Neutrophil (primary cell): ENCODE data around the gene BHLHE40.
A peak's percentile ranks its signal among the peaks of the same experiment; 100 is the strongest.

Experiments
- H3K27ac ChIP-seq: fragments of 200-600 bp; sonication (generic); 2 replicates; pipeline ENCODE4 v1.5.1; 2016; ENCODE audit warnings: mild to moderate bottlenecking, moderate library complexity
- H3K27me3 ChIP-seq: fragments of 200-600 bp; sonication (generic); 2 replicates; pipeline ENCODE4 v1.6.0; 2016; ENCODE audit warnings: mild to moderate bottlenecking
- H3K36me3 ChIP-seq: fragments of 200-600 bp; sonication (generic); 2 replicates; pipeline ENCODE4 v1.5.1; 2017
- H3K4me1 ChIP-seq, 2 experiments: fragments of 200-600 bp in 1 of 2; sonication (generic) in 1 of 2; 1 replicate in 1 of 2; 2 replicates in 1 of 2; pipeline versions ENCODE4 v1.5.1 to v1.6.1; 2013 to 2016; ENCODE audit warnings: low read depth in 1 of 2, low read length in 1 of 2, mild to moderate bottlenecking in 1 of 2, moderate library complexity in 1 of 2; ENCODE audit not compliant: control insufficient read depth in 1 of 2, insufficient read depth in 1 of 2
- H3K4me3 ChIP-seq, 2 experiments: fragments of 200-600 bp in 1 of 2; sonication (generic) in 1 of 2; 1 replicate in 1 of 2; 2 replicates in 1 of 2; pipeline ENCODE4 v1.5.1; 2013 to 2016; ENCODE audit warnings: low read depth in 1 of 2, low read length in 1 of 2, mild to moderate bottlenecking in 1 of 2, moderate library complexity in 1 of 2
- H3K9me3 ChIP-seq: fragments of 200-600 bp; sonication (generic); 2 replicates; pipeline ENCODE4 v1.5.1; 2016
- TF ChIP-seq, protein P1 (sequence below): fragments of 200-600 bp; sonication (generic); IDR thresholded peaks from 2 replicates; pipeline ENCODE4 v1.5.1; 2016; ENCODE audit warnings: antibody characterized with exemption

Gene BHLHE40

DNA sequence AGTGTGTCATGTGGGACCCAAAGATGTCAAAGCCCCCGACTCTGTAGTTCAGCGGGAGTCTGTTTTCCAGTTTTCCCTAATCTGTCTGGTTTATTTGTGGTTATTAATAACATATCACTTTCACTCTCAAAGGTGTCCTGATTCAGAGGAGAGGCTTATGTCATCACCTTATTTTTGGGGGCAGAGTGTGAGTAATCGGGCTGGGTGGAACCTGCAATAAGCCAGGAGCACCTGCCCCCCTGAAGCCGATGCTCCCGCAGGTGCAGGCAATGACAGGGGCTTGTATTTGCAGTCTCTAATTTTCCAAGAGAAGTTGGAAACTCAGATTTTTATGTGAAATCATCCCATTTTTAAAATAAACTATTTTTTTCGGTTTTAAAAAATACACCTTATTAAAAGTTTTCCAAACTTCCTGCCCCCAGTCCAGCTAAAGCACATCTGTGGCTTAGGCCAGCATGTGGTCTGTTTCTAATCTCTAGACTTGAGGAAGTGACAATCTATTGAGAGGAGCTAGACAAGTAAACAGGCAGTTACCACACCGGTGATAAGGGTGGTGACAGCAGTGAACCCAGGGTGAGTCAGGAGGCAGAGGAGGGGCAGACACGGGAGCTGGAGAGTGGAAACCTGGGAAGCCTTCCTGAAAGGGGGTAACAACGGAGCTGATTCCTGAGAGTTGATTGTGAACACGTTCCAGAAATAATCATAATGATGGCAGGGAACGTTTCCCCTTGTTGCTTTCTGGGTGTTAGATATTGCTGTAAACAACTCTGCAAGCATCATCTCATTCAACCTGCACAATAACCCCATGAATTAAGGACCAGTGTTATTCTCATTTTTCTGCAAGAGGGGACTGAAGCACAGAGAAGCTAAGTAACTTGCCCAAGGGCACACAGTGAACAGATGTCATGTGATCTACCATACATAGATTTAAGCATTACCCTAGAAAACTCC lies 37.2 kb downstream of the BHLHE40 start:
- Histone ChIP-seq H3K4me1 (peaks cover 88 to 91% of the 10 kb centered on the region in 2 experiments), H3K27me3 (no peaks in the 10 kb centered on the region), H3K36me3 (no peaks in the 10 kb centered on the region), H3K9me3 (no peaks in the 10 kb centered on the region), H3K4me3 (peak overlapping the region; percentile 43 to 51), H3K27ac (peak overlapping the region; percentile 96)
- TF ChIP-seq, protein P1, sequence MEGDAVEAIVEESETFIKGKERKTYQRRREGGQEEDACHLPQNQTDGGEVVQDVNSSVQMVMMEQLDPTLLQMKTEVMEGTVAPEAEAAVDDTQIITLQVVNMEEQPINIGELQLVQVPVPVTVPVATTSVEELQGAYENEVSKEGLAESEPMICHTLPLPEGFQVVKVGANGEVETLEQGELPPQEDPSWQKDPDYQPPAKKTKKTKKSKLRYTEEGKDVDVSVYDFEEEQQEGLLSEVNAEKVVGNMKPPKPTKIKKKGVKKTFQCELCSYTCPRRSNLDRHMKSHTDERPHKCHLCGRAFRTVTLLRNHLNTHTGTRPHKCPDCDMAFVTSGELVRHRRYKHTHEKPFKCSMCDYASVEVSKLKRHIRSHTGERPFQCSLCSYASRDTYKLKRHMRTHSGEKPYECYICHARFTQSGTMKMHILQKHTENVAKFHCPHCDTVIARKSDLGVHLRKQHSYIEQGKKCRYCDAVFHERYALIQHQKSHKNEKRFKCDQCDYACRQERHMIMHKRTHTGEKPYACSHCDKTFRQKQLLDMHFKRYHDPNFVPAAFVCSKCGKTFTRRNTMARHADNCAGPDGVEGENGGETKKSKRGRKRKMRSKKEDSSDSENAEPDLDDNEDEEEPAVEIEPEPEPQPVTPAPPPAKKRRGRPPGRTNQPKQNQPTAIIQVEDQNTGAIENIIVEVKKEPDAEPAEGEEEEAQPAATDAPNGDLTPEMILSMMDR: no peak

DNA sequence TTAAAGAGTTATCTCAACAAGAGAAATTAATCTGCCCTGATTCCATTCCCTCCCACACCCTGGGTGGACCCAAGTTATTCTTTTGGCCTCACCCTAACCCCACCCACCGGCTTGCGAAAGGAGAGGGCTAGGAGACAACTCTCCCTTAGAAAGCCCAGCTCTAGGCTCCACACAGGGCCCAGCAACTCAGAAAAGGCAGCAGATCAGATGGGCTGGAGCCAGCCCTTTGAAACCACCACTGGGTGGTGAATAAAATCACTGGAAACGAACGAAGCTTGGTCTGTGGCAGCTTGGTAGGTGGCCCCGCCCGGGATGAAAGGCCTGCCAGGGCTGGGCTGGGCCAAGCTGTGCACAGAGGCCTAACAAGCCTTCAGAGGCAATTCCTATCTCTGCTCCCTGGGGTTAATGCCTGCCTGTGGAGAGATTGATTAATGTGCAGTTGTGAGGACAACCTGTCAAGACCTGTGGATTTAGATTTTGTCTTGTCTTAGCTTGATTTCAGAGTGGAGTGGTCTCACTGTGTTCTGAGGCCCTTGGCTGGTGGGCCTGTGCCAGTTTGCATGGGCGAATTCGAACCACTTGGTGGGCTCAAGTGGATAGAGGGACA lies 38.8 kb downstream of the BHLHE40 start:
- Histone ChIP-seq H3K4me1 (peaks cover 72 to 75% of the 10 kb centered on the region in 2 experiments), H3K9me3 (no peaks in the 10 kb centered on the region), H3K27ac (peak overlapping the region; percentile 96), H3K4me3 (no peak overlapping the region), H3K27me3 (no peaks in the 10 kb centered on the region), H3K36me3 (no peaks in the 10 kb centered on the region)
- TF ChIP-seq, protein P1: no peak

DNA sequence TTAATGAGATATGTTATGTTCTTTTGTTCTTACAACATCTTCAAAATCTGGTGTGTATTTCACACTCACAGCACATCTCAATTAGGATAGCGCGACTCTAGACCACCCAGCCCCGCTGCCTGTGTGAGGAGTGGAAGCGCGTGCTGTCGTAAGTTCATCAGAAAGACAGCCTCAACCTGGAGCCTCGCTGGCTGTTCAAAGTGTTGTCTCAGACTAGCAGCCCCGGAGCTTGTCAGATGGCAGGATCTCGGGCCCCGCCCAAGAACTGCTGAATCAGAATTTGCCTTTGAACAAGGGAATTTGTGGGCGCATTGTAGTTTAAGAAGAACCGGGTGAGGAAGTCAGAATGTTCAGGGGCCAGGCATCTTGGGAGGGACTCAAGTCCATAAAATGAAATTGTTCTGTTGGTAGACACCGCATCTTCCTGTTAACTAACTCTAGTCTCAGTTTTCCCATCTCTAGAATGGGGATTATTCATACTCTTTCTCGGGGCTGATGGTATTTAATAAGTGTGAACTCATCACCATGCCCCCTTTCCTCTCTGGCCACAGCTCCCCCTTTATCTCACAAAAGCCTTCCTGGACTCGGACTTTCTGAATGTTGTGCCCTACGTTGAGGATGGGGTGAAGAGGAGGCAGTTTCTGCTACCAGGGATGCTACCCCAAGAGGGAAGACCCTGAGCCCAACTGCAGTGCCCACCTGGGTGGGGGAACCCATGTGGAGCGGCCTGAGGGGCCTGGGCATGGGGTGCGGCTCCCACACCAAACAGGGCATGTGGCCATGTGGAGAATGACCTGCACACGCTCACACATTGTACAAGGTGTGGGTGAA lies 40.4 kb downstream of the BHLHE40 start:
- Histone ChIP-seq H3K27ac (peak overlapping the region; percentile 47), H3K4me1 (peaks cover 56 to 59% of the 10 kb centered on the region in 2 experiments), H3K36me3 (no peaks in the 10 kb centered on the region), H3K4me3 (no peak overlapping the region), H3K9me3 (no peaks in the 10 kb centered on the region), H3K27me3 (no peaks in the 10 kb centered on the region)
- TF ChIP-seq, protein P1: no peak

DNA sequence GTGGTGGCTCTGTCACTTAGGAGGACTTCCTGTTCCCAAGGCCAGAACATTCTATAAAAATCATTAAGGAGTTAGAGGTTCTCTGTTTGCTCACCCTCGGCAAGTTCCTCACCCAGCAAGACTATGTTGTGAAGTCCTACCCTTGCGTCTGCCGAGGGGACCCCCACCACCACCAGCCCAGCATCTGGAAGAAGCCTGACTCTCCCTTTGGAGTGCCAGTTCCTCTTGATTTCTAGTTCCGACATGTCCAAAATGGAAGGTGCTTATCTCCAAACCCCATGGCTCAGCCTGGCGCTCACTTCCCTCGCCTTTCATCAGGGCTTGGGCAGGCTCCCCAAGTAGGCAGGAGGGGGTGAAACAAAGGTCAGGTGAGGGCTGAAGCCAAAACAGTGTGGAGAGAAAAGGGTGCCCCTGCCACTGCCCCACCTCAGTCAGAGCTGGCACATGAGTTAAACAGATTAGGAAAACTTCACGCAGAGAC lies 41.0 kb downstream of the BHLHE40 start:
- Histone ChIP-seq H3K9me3 (no peaks in the 10 kb centered on the region), H3K36me3 (no peaks in the 10 kb centered on the region), H3K4me1 (peaks cover 51 to 53% of the 10 kb centered on the region in 2 experiments), H3K27me3 (no peaks in the 10 kb centered on the region), H3K4me3 (no peak overlapping the region), H3K27ac (peak overlapping the region; percentile 37)
- TF ChIP-seq, protein P1: no peak
